ENCODE results near the gene IRF2.

Gene IRF2

GRCh38 chr4:184446132-184446658, 28.2 kb downstream of the IRF2 start:
- TF ChIP-seq ZNF8 (CRISPR knock-in tag; IDR thresholded peaks at IDR 0.05) = no peak
- no peak for TF ChIP-seq CSRNP3 (CRISPR knock-in tag; IDR thresholded peaks at IDR 0.05)
- no peak for TF ChIP-seq GLIS3 (CRISPR knock-in tag; IDR thresholded peaks at IDR 0.05)
- no peak for TF ChIP-seq ESRRG (CRISPR knock-in tag; IDR thresholded peaks at IDR 0.05)
- no peak for TF ChIP-seq ISL1 (CRISPR knock-in tag; IDR thresholded peaks at IDR 0.05)
- TF ChIP-seq ZNF70 (CRISPR knock-in tag; IDR thresholded peaks at IDR 0.05) = no peak
- no peak for TF ChIP-seq CSDC2 (CRISPR knock-in tag; IDR thresholded peaks at IDR 0.05)
- TF ChIP-seq TSHZ2 (CRISPR knock-in tag; IDR thresholded peaks at IDR 0.05) = no peak
- TF ChIP-seq ZFP3 (CRISPR knock-in tag; IDR thresholded peaks at IDR 0.05) = no peak
- TF ChIP-seq SNAI2 (CRISPR knock-in tag; IDR thresholded peaks at IDR 0.05) = no peak
- ATAC-seq = no peak

GRCh38 chr4:184444953-184445309, 29.4 kb downstream of the IRF2 start:
- no peak for ATAC-seq
- TF ChIP-seq POU6F1 (CRISPR knock-in tag; IDR thresholded peaks at IDR 0.05; ENCODE audit: borderline replicate concordance, low read depth) (no peak), TOX (CRISPR knock-in tag; IDR thresholded peaks at IDR 0.05; ENCODE audit: borderline replicate concordance) (no peak), PATZ1 (CRISPR knock-in tag; IDR thresholded peaks at IDR 0.05; ENCODE audit: borderline replicate concordance) (no peak), ISL1 (CRISPR knock-in tag; IDR thresholded peaks at IDR 0.05) (no peak), ESRRG (CRISPR knock-in tag; IDR thresholded peaks at IDR 0.05) (no peak), ARNTL (CRISPR knock-in tag; IDR thresholded peaks at IDR 0.05; ENCODE audit: borderline replicate concordance, low read depth) (no peak), CREB5 (CRISPR knock-in tag; IDR thresholded peaks at IDR 0.05; ENCODE audit: low read depth) (no peak), GLIS3 (CRISPR knock-in tag; IDR thresholded peaks at IDR 0.05) (no peak), ZNF70 (CRISPR knock-in tag; IDR thresholded peaks at IDR 0.05) (no peak), PPARA (CRISPR knock-in tag; IDR thresholded peaks at IDR 0.05; ENCODE audit: borderline replicate concordance) (no peak), TSHZ2 (CRISPR knock-in tag; IDR thresholded peaks at IDR 0.05) (no peak), ZFP3 (CRISPR knock-in tag; IDR thresholded peaks at IDR 0.05) (no peak), SNAI2 (CRISPR knock-in tag; IDR thresholded peaks at IDR 0.05) (no peak), ZNF8 (CRISPR knock-in tag; IDR thresholded peaks at IDR 0.05) (no peak), CSRNP3 (CRISPR knock-in tag; IDR thresholded peaks at IDR 0.05) (no peak), ZFP30 (CRISPR knock-in tag; IDR thresholded peaks at IDR 0.05) (no peak), CSDC2 (CRISPR knock-in tag; IDR thresholded peaks at IDR 0.05) (no peak)
